A549 (cell line): Measurements from ENCODE around the gene SOX6.

Source experiments
- ATOH8 ChIP-seq: fragments of 250-450 bp; sonication (Bioruptor Pico); IDR thresholded peaks from 2 replicates; pipeline ENCODE4 v1.5.0; 2020; ENCODE audit warnings: low read depth, mild to moderate bottlenecking, moderate library complexity
- HDAC2 ChIP-seq: fragments of 200-600 bp; sonication (generic); IDR thresholded peaks from 2 replicates; pipeline ENCODE4 v1.6.1; 2016
- HMGXB4 ChIP-seq: fragments of 250-450 bp; sonication (Bioruptor Pico); IDR thresholded peaks from 2 replicates; pipeline ENCODE4 v1.5.0; 2021; ENCODE audit warnings: mild to moderate bottlenecking, moderate library complexity, borderline replicate concordance
- HOXA7 ChIP-seq: fragments of 250-450 bp; sonication (Bioruptor Pico); IDR thresholded peaks from 2 replicates; pipeline ENCODE4 v1.5.0; 2020; ENCODE audit warnings: mild to moderate bottlenecking, moderate library complexity
- KDM1A ChIP-seq: fragments of 200-600 bp; sonication (generic); IDR thresholded peaks from 2 replicates; pipeline ENCODE4 v1.6.1; 2016; ENCODE audit warnings: low read depth, mild to moderate bottlenecking
- MAX ChIP-seq: IDR thresholded peaks from 2 replicates; pipeline ENCODE4 v1.6.1; 2012
- MYC ChIP-seq: IDR thresholded peaks from 2 replicates; pipeline ENCODE4 v1.6.1; 2012; ENCODE audit warnings: mild to moderate bottlenecking, inconsistent platforms, low read length, improper control_type of control experiment, borderline replicate concordance
- TF ChIP-seq, protein P1 (sequence below): fragments of >200 bp; sonication (Bioruptor Twin); formaldehyde crosslinking; IDR thresholded peaks from 3 replicates; pipeline ENCODE4 v1.5.1; 2016

- TF ChIP-seq, protein P1, sequence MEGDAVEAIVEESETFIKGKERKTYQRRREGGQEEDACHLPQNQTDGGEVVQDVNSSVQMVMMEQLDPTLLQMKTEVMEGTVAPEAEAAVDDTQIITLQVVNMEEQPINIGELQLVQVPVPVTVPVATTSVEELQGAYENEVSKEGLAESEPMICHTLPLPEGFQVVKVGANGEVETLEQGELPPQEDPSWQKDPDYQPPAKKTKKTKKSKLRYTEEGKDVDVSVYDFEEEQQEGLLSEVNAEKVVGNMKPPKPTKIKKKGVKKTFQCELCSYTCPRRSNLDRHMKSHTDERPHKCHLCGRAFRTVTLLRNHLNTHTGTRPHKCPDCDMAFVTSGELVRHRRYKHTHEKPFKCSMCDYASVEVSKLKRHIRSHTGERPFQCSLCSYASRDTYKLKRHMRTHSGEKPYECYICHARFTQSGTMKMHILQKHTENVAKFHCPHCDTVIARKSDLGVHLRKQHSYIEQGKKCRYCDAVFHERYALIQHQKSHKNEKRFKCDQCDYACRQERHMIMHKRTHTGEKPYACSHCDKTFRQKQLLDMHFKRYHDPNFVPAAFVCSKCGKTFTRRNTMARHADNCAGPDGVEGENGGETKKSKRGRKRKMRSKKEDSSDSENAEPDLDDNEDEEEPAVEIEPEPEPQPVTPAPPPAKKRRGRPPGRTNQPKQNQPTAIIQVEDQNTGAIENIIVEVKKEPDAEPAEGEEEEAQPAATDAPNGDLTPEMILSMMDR = no peak
- TF ChIP-seq KDM1A (no peak), HDAC2 (no peak), HOXA7 (CRISPR knock-in tag) (no peak), ATOH8 (no peak), HMGXB4 (CRISPR knock-in tag) (no peak), MYC (no peak), MAX (no peak)
Observed at GRCh38 chr11:15989685-15990084, 366.7 kb downstream of the SOX6 start.
